ENCODE measurements around the gene SLC9A5.

Gene SLC9A5

DNA sequence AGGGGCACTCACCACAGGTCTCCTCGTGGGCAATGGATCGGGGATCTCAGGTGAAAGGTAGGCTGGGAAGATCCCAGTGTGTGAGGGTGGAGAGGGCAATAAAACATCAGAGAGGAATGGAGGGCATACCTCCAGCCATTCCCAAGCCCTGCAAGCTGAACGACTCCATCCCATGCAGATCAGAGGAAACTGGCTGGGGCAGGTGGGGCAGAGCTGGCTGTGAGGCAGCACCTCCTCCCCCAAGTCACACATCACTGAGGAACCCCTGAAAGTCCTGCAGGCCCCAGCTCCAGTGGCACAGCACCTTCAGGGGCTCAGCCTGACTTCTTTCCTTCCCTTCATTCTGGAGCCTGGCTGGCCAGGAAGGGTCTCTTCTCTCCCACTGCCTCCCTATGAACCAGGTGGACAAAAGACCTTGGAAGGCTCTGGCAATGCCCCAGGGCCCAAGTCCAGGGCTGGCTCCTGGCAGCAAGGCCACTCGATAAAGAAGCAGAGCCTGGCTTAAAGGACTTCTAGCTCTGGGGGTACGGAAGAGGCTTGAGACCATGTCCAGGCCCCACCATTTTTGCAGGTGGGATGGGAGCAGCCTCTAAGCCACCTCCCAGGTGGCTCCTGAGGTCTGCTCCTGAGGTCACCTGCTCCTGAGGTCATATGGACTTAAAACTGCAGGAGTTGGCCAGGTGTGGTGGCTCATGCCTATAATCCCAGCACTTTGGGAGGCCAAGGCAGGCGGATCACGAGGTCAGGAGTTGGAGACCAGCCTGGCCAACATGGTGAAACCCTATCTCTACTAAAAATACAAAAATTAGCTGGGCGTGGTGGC, 35.4 kb upstream of the SLC9A5 start:
- no peak for DNase-seq

DNA sequence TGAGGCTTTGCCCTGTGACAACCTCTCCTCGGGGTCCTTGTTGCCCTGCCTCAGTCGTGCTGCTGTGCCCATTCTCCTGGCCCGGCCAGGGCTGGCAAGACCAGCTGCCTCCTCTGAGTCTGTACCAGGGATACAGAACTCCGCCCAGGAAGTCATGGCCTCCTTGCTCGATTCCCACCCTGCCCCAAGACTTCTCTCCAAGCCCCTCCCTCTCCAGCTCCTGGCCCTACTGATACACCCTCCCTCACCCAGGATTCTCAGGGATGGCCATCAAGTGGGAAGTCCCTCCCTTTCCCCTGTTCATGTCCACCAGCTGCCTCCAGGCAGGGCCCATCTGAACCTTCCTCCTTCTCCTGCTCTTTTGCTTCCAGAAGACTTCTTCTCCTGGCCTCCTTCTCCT, 33.1 kb upstream of the SLC9A5 start:
- no peak for DNase-seq

DNA sequence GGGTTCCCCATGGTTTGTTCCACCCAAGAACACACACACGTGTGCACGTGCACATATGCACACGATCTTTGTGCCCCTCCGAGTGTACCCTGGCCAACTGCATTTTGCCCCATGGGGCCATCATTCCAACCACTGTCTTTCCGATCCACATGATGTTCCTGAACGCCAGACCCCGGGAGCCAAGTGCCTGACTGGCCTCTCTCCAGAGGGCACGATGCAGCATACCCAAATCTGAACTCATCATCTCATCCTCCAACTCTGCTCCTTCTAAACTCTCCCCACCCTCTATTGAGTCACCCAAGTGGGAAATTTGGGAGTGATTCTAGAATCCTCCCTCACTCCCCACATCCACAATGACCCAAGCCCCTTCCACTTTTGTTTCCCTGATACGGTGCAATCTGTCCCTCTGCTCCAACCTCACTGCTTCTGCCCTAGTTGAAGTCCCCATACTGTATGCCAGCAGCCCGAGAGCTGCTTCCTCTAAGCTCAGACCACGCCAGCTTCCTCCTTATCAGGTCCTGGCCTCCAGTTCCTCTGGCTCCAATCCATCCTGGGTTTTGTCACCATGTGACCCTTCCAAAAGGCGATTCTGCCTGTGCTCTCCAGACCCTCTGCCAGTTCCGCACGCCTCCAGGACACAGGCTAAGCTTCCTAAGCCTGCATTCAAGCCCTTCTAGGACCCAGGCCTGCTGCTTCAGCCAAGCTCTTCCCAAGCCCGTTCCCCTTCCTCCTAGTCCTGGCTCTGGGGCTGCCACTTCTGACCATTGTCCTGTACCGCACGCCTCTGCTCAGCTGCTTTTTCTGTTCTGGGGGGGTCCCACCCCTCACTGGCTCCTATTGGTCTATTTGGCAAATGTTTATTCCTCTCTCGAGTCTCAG, 31.9 kb upstream of the SLC9A5 start:
- no peak for DNase-seq

DNA sequence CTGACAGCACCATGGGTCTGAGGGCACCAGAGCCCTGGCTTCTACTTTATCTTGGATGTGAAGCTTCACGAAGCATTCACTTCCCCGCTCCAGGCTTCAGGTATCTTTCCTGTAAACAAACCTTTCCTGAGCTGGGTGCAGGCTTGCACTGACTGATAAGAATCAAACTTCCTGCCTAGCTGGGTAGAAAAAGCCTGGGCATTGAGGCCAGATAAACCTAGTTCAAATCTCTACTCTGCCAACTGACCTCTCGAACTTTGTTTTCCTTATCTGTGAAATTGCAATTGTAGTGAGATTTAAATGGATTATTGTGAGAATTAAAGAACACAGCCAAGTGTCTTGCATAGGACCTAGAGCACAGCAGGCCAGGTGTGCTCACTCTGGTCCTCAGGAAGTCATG, 24.8 kb upstream of the SLC9A5 start:
- no peak for DNase-seq

DNA sequence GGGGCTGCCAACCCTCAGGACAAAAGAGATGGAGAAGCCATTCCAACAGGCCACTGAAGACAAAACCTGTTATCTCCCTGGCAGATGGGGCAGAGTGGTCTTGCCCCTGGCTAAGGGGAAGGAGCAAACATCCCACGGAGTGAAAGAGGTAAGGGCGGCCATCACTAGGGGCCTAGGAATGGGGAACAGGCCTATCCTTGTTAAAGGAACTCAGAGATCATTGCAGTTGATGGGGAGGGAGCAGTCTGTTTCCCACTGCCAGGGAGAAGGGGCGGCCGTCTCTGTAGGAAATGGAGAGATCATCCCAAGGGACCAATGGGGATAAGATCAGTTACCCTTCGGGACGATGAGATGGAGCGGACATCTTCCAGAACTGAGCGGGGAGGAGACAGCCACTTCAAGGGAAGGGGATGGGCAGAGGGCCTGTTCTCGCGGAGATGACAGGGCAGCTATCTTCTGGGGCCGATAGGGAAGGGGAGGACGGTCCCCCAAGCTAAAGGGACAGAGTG, 22.4 kb upstream of the SLC9A5 start:
- no peak for DNase-seq

DNA sequence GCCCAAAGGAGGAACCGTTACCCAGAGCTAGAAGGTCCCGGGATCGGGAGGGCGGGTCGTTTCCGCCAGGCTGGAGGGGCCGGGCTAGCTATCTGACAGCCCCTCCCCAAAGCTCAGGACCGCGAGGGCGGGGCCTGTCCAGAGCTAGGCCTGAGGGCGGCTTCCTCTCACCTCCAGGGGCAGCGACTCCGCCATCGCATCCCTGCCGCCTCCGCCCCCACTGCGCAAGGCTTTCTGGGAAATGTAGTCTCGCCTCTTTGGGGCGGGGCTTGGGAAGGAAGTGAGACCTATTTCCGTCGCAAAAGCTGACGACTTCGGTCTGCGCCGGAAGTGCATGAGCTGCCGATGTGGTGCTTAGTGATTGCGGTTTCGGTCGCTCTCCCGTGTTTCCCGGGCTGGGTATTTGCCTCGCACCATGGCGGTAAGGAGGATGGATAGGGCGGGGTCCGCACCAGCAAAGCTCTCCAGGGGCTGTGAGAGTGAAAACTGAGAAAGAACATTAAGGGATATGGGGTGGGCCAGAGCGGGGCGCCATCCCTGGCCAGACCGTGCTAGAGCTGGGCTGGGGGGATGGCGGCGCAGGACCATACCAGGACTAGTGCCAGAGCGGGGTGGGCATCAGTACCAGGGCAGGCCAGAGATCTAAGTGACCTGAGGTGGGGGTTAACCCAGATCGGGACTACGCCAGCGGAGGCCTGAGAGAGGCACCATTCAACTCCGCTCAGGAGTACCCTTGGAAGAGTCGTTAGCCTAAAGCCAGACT, 21.8 kb upstream of the SLC9A5 start, which contains the start of gene TMEM208:
TMEM208 (plus strand) TSS at position 327 of the 763 bp plus-strand sequence; CDS start at position 416, 89 bp downstream.
- peak; percentile 97 for DNase-seq

DNA sequence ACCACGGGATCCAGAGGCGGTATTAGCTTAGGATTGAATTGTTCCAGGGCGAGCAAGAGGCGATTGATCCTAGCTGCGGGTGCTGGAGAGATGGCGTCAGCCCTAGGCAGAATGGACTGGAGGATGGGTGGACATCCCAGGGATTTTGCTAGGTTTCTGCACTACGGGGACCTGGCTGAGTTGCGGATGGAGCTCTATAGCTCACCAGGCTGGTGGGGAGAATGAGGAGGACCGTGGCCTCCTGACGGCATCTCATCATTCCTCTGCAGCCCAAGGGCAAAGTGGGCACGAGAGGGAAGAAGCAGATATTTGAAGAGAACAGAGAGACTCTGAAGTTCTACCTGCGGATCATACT, 21.2 kb upstream of the SLC9A5 start:
- DNase-seq = no peak

DNA sequence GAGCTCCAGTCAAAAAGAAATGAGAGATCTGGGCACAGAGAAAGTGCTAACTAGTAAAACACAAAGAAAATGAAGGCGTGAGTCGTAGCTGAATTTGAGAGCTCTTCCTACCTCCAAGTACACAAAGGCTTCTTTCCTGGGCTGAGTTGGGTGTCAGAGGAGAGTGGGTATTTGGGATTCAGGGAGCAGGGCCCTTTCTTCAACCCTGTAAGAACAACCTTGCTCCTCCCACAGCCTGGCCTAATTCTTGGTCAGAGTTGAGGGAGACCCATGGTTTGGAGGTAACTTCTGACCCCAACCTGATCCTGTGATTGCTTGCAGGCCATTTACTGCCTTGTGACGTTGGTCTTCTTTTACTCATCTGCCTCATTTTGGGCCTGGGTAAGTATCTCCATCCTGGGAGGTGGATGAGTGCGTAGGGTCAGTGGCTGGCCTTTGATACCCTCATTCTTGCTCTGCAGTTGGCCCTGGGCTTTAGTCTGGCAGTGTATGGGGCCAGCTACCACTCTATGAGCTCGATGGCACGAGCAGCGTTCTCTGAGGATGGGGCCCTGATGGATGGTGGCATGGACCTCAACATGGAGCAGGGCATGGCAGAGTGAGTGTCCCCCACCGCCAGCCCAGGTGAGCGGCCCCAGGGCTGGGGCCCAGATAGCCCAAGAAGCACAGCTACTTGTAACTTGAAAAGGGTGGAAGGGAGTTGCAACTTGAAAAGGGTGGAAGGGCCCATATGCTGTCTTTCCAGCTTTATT, 20.6 kb upstream of the SLC9A5 start:
- DNase-seq = no peak

DNA sequence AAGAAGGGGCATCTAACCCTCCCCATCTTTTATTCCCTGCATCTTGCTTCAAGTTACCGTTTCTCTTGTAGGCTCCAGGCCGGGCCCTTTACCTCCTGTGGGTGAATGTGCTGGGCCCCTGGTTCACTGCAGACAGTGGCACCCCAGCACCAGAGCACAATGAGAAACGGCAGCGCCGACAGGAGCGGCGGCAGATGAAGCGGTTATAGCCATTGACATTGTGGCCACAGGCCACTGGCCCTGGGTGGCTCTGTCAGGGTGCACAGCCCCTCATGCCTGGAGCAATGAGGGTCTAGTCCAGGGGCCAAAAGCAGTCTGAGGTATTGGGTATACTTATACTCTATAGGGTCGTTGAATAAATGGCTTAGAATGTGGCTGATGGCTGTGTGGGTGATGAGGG, 19.9 kb upstream of the SLC9A5 start:
- DNase-seq = no peak

DNA sequence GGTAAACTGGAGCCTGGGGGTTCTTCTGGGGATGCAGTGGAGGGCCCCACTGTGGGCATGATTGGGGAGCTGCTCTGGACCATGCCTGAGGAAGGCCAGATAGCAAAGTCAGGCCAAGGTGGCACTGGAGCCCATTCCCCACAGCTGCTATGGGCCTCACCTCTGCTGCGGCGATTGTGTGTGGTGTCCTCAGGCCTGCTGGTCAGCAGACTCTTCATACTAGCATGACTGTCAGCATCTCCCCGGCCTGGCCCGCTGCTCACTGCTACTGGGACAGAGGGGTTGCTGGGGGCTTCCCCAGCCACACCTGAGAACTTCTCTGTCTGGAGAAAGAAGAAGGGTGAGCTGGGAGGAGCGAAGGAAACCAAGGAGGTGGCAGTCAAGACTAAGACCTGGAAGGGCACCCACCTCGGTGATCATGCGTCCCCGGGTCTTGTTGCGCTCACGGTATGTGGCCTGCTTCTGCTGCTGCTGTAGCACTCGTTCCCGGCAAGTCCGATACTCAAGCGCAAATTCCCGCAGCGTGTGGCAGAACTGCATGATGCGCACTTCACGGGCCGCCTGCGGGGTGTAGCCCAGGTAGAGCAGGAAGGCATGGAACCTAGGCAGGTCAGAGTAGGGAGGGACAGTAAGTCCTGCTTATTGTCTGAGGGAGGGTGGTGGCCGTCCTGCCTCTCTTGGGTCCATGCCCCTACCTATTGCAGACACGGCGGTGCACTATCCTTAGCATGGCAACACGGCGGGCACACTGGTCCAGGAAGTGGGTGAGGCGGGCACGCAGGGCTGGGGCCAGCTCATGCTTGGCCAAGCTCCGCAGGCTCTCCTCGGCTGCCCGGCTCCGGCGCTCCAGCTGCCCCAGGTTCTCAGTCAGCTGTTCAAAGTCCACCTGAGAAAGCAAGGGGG, 18.6 kb upstream of the SLC9A5 start:
- DNase-seq = no peak

DNA sequence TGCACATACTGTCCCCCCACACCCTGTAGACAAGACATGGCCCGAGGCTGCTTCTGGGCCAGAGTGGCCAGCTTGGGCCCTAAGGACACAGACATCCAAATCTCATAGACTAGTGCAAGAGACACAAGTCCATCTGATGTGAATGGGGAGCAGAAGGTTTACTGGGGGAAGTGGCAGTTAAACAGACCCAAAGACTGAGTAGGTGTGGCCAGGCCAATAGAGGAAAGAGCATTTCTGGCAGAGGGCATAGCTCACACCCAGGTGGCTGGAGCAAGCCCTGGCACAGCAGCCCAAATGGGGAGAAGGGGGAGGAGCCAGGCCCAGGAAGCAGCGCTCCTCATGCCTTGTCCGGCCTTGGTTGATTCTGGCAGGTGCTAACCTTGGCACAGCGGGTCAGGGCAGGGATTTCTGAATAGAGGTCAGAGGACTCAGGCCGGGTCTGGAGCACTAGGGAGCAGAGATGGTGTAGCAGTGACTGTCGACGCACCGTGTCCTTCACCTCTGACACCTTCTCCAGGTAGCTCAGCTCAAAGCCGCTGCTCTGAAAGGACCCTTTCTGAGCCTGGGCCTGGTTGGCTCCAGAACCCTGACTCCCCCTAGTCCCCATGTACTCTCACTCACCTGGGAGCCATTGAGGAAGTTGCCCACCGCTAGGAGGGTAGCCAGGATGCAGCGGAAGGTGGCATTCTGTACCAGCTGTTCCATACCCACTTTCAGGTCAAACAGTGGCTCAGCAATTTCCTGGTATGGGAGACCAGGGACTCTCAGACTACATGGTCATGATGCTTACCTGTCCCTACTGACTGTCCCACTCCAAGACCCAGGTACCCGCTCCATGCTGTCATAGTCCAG, 17.7 kb upstream of the SLC9A5 start:
- DNase-seq = no peak

DNA sequence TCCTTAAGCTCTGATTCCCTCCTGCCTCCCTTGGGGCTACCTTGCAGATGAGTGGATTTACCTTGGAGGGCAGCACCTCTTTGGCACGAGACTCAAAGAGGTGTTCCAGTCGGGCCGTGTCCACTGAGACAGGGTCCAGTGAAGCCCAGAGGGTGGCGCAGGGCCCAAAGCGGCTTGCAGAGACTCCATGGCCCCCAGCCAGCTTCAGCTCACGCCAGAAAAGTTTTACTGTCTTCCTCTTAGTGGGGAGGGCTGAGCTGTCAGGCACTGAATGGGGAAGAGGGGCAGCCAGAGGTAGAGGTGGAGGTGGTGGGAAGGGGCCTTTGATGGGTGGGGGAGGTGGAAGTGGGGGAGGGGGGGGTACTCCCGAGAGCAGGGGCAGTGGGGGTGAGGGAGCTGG, 15.2 kb upstream of the SLC9A5 start:
- DNase-seq = no peak

DNA sequence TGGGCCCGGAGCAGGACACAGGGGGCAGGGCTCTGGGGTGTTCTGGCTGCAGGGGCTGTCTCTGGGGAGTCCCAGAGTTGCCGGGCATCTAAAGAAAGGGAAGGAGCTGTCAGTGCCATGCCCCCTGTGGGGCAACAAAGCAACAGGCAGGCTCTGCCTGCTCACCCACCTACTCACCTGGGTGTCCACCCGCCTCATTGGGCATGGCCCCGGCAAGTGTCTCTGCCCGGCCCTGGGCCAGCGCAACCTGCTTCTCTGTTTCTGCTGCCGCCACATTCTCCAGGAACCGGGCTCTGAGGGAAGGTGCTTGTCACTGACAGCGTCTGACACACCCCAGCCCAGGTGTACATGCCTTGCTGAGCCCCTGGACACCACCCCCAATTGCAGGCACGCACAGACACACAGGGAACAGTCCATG, 14.6 kb upstream of the SLC9A5 start:
- no peak for DNase-seq

DNA sequence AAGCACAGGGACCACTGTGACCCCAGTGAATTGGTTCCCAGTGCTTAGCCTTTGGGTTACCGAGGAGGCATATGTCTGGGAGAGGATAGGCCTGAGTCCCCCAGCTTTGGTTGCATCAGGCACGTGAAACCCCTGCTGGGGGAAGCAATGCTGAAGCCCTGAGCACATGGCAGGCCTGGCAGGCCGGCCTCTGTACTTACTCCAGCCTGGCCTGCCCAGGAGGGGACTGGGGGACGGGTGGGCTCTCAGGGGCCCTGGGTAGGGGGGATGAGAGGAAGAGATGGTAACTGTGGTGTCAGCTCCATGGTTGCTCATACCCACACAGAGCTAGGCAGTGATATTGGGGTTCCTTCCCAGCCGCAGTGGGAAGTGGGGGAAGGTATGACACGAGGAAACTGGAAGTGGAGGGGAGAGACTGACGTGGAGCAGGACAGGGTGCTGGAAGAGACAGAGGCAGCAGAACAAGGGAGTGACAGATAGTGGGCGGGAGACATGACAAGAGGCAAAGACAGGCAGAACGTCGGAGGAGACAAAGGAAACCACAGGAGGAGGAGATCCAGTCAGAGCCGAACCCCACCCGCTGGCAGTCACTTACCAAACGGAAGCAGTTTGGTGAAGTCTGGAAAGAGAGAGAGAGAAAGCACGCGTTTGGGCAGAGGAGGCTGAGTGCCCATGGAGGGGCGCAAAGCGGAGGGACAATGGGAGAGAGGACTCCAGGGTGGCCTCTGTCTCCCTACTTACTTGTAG, 12.8 kb upstream of the SLC9A5 start:
- DNase-seq = no peak

DNA sequence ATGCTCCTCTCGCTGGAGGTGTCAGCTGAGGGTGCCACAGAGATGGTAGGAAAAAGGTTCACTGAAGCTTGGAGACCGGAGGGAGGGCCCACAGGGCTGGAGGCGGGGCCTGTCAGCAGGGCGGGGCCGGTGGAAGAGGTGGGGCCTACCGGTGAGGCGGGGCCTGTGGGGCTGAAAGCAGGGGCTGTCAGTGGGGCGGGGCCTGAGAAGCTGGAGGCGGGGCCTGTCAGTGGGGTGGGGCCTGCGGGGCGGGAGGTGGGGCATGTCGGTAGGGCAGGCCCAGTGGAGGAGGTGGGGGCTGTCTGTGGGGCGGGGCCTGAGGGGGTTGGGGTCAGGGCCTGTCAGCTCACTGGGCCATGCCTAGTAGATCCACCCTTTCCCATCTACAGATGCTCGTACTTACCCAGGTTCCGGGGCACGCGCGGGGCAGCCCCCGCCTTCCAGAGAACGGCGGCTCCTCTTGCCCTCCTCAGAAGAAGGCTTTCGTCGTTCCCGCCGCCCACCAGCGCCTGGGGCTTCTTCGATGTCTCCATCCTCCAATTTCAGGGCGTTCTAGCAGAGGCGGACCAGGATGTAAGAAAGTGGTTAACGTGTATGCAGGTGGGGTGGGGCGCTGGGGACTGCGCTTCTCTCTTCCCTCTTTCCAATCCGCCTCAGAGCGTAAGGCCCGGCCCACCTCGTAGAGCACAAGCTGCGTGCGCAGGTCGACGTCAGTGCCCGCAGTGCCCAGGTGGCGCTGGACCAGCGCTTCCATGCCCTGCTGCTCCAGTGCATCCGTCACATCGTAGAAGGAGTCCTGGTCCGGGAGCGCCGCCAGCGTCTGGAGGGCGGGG, 12.0 kb upstream of the SLC9A5 start:
- DNase-seq = no peak

DNA sequence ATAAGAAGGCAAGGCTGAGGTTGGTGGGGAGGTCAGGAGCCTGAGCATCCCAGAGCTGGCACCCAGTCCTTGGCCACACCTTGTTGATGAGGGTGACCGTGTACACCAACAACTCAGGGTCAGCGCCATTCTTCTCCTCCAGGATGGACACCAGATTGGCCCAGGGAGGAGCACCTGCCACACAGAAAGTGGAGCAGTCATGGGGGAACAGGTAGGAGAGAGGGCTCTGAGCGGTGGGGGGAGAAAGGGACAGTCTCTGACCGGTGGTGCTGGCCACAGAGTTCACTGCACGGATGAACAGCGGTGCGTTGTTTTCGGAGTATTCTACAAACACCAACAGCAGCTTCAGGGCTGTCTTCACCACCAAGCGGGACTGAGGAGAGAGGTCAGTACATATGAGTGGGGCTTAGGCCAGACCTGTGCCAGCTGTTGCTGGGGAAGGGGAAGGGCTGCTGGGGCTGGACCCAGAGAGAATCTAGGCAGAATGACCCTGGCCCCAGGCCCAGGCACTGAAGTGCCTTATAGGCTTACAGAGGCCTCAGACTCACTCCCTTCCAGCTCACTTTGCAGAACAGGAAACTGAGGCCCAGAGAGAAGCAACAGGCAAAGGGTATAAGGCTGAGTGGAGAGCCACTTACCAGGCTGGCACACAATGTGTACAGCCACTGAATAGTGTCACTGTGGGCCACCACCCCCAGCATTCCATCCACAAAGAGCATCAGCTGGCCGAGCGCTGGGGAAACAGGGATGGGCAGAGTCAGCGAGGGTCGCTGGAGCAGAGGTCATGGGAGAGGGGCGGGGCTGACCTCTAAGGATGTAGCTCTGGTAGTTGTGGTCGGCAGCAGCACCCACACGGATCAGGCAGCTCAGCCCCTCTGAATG, 11.1 kb upstream of the SLC9A5 start:
- DNase-seq = no peak

DNA sequence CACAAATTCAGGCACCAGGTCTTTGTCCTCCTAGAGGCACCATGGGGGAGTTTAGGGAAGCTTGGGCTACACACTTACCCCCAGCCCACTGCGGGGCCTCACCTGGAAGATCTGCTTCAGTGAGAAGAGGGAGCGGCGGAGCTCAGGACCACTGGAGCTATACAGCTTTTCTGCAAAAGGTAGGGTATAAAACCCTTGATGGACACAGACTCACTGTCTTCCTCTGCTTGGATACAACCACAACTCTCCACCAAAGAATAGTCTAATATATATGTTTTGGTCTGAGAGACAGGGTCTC, 10.6 kb upstream of the SLC9A5 start:
- DNase-seq = no peak
